Measurements from ENCODE around the gene DOCK3.

GRCh38 chr3:50926868-50927267 lies 252.1 kb downstream of the DOCK3 start:
- no peak for TF ChIP-seq CTCF (IDR thresholded peaks at IDR 0.05; ENCODE audit: low read length)
- no peak for TF ChIP-seq EZH2phosphoT487 (IDR thresholded peaks at IDR 0.05; ENCODE audit: low read length)
